Fibroblast of skin of left quadriceps (primary cell): ENCODE measurements around the gene TCHP.

Source experiments
- DNase-seq, 2 experiments: peaks; one replicate each; pipeline ENCODE4 v3.0.0-alpha.2; 2013; ENCODE audit warnings: low read depth in 2 of 2

TCHP gene

GRCh38 chr12:109961612-109962011, 61.5 kb downstream of the TCHP start:
- no peak for DNase-seq

GRCh38 chr12:109962398-109962797, 62.3 kb downstream of the TCHP start:
- DNase-seq, result no peak

GRCh38 chr12:109963330-109963729, 63.3 kb downstream of the TCHP start:
- DNase-seq, result no peak

- no peak for DNase-seq
Measured at GRCh38 chr12:109963743-109964429, 63.8 kb downstream of the TCHP start.

GRCh38 chr12:109966546-109966945, 66.5 kb downstream of the TCHP start:
- DNase-seq, result no peak

- no peak for DNase-seq
Measured at GRCh38 chr12:109967383-109968031, 67.4 kb downstream of the TCHP start.
